PFSK-1 (cell line): ENCODE measurements around the gene XYLT1.

Experiments used
- FOXP2 ChIP-seq: optimal IDR thresholded peaks from 2 replicates; pipeline ENCODE3; 2011; ENCODE audit warnings: borderline replicate concordance, control low read depth, inconsistent platforms; ENCODE audit not compliant: insufficient read depth; ENCODE audit errors: extremely low read length, extremely low read depth
- POLR2AphosphoS5 ChIP-seq: IDR thresholded peaks from 2 replicates; pipeline ENCODE4 v1.6.1; 2012; ENCODE audit warnings: low read depth, mild to moderate bottlenecking, control low read depth, low read length, moderate library complexity
- REST ChIP-seq, 2 experiments: IDR thresholded peaks; 2 replicates each; pipeline versions ENCODE4 v1.6.1 to v1.8.0; 2011 to 2012; ENCODE audit warnings: low read depth in 2 of 2, low read length in 2 of 2, control low read depth in 1 of 2, inconsistent platforms in 1 of 2, mild to moderate bottlenecking in 1 of 2, moderate library complexity in 1 of 2; ENCODE audit not compliant: insufficient read depth in 1 of 2
- SIN3A ChIP-seq: IDR thresholded peaks from 2 replicates; pipeline ENCODE4 v1.6.1; 2012; ENCODE audit warnings: mild to moderate bottlenecking, low read length, moderate library complexity, borderline replicate concordance; ENCODE audit not compliant: insufficient read depth
- TAF1 ChIP-seq: IDR thresholded peaks from 2 replicates; pipeline ENCODE4 v1.6.1; 2012; ENCODE audit warnings: low read length, control low read depth, borderline replicate concordance; ENCODE audit not compliant: insufficient read depth

XYLT1 gene

DNA sequence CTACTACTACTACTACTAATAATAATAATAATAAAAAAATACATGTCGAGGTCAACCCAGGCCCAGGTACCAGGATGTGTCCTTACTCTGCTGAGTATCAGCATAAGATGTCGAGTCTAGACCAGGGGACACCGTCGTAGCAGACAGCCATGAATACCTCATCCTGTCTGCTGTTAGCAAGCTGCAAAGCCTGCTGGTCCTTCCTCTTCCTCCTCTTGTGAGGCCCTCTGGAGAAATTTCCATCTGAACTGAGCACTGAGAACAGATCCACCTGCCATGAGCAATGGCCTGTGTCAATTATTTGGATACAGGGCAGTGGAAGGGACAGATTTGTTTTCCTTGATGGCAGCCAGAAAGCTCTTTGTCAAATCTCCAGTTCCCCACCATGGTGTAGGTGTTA is 168.5 kb downstream of the XYLT1 start:
- TF ChIP-seq FOXP2 (no peak), REST (IDR thresholded peaks at IDR 0.05; ENCODE audit: insufficient read depth in 1 of 2, low read depth in 2 of 2, low read length in 2 of 2) (no peak), POLR2AphosphoS5 (no peak), SIN3A (no peak), TAF1 (no peak)

DNA sequence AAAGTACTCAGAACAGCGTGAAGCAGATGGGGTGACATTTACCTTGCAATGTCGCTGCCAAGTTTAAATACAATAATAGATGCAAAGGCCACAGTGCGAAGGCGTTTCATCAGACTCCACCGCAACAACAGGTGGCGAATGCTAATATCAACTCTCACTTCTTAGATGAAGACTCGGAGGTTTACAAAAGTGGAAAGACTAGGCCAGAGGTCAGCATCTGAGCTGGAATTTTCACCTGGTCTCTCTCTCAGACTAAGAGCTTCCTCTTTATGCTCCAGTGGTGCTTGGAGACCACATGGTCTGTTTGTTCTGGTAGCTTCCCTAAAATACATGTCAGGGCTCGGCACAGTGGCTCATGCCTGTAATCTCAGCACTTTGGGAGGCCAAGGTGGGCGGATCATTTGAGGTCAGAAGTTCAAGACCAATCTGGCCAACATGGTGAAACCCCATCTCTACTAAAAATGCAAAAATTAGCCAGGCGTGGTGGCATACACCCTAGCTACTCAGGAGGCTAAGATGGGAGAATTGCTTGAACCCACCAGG is 169.1 kb downstream of the XYLT1 start:
- TF ChIP-seq REST (IDR thresholded peaks at IDR 0.05; ENCODE audit: insufficient read depth in 1 of 2, low read depth in 2 of 2, low read length in 2 of 2) = no peak
- no peak for TF ChIP-seq POLR2AphosphoS5
- TF ChIP-seq SIN3A = no peak
- no peak for TF ChIP-seq FOXP2
- no peak for TF ChIP-seq TAF1

DNA sequence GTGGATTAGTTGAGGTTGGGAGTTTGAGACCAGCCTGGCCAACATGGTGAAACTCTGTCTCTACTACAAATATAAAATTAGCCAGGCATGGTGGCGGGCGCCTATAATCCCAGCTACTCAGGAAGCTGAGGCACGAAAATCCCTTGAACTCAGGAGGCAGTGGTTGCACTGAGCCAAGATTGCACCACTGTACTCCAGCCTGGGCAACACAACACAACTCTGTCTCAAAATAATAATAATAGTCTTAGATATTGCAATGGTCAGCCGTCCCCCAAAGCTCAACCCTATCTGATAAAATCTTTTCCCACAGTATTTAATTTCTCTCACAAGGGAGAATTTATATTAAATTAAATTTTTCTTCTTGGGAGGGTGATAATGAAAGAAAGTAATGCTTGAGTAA is 169.6 kb downstream of the XYLT1 start:
- TF ChIP-seq POLR2AphosphoS5 (no peak), FOXP2 (no peak), SIN3A (no peak), TAF1 (no peak), REST (IDR thresholded peaks at IDR 0.05; ENCODE audit: insufficient read depth in 1 of 2, low read depth in 2 of 2, low read length in 2 of 2) (no peak)

DNA sequence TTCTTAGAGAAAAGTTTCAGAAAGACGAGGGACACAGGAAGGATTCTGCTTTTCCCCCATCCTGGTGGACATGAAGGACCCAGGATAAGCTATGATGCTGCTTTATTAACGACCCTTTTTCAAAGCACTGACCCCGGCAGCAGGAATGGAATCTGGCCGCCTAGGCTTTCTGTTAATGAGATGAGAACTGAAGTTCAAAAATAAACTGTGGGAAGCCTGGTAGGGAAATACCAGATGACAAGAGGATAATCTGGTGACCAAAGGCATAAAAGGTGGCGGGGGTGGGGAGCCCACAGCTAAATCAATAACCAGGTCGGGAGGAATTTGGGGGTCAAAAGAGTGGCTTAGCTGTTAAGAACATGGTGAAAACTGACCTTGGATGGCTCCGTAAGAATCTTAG is 171.0 kb downstream of the XYLT1 start:
- TF ChIP-seq TAF1 (no peak), SIN3A (no peak)

DNA sequence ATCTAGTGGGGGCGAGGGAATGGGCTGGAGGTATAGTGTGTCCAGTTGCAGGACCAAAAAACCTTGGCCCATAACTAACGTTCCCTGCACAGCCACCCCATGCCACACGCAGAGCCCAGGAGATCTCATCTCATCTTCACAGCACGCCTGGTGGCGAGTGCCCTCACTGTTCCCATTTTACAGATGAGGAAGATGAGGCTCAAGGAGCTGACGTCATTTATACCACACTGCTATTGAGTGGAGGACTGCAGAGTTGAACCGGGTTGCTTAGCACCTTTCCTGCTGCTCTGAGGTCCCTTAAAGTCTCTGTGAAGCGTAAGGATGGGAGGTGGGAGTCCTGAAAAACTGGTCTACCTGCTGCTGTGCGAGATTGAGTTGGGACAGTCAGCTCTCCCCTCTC is 172.5 kb downstream of the XYLT1 start:
- no peak for TF ChIP-seq SIN3A
- no peak for TF ChIP-seq TAF1
- no peak for TF ChIP-seq REST (IDR thresholded peaks at IDR 0.05; ENCODE audit: insufficient read depth in 1 of 2, low read depth in 2 of 2, low read length in 2 of 2)
- TF ChIP-seq POLR2AphosphoS5 = no peak
- no peak for TF ChIP-seq FOXP2
